ENCODE measurements around the gene SLC6A18.
"Not testable (repeated sequence)": the region's sequence is repeated elsewhere in the genome, so short reads cannot be mapped to it uniquely, and the experiment has no call there.

The SLC6A18 gene

GRCh38 chr5:1259806-1260480 lies 34.8 kb downstream of the SLC6A18 start:
- DNase-seq = no peak

DNA sequence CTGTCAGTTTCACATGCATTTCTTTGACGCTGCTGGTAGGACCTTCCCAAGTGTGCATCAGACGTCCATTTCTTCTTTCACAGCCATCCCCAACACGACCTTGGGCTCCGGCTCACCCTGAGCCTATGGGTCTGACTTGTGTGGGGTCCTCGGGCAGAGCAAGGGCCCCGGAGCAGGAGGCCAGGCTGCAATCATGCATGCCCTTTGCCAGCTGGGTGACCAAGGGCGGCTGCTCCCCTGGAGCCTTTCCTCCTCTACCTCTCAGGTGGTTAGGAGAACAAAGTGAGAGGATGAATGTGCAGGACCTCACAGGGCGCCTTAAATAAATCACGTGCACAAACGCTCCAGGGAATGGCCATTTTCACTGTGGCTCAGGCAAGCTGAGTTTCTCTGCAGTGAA lies 36.5 kb downstream of the SLC6A18 start:
- DNase-seq = no peak

GRCh38 chr5:1262381-1262780 lies 37.2 kb downstream of the SLC6A18 start:
- no peak for DNase-seq

- no peak for DNase-seq
Observed at GRCh38 chr5:1264211-1264610, 39.0 kb downstream of the SLC6A18 start.

GRCh38 chr5:1265026-1265425 lies 39.8 kb downstream of the SLC6A18 start:
- no peak for DNase-seq

DNA sequence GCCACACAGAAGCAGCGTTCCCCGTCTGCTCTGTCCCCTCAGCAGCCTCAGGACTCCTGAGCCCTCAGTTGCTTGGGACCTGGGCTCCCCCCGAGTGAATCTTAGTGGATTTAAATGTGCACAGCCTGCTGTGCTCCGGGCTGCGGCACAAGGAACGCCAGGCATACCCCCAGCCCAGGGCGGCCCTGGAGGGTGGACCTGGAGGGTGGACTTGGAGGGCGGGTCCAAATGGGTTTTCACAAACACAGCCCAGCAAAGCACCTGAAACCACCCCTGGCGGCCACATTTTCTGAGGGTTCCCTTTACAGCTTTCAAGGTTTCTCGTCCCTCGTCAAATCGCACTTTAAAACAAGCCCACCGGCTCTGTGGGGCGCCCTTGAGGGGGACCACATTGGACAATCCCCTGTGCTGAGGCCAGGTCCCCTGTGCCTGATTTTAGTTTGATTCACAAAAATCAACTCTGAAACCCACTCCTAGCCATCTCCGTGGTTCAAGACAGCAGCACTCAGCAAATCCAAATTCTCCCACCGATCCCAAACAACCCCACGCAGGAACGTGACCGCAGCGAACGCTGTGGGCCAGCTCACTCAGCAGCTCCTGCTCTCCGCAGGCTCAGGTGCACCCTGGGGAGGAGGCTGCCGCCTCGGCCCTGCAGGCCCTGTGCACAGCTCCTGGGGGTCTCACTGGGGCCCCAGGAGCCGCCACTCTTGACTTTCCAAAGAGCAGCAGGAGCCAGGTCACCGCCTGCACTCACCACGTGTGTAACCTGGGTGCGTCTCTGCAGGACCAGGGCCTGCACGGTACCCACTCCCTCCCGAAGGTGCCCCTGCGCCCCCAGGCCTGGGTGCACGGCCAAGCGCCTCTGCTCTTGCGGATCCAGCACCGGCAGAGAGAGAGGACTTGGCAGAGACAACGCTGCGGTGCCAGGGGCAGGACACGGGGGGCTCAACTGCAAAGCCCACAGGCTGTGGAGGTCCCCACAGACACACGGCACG lies 40.6 kb downstream of the SLC6A18 start:
- DNase-seq = no peak

DNA sequence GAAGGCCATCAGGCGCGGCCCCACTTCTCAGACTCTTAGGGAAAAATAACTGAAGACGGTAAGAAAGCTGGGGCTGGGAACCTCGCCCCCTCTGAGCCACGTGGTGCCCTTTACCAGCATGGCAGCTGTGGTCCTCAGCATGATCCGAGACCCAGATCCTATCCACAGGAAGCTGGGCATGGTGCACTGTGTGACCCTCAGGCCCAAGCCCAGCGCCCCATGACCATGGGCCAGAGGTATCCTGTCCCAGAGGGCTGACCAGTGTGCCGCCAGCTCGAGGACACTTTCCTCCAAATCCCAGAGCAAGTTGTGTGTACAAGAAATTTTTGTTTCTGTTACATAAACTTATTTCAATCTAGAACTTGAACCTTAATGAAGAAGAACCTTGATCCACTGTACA lies 41.6 kb downstream of the SLC6A18 start:
- DNase-seq = no peak

- DNase-seq = not testable (repeated sequence)
Observed at GRCh38 chr5:1267464-1267863, 42.3 kb downstream of the SLC6A18 start.

GRCh38 chr5:1268056-1268455 lies 42.9 kb downstream of the SLC6A18 start:
- no peak for DNase-seq

GRCh38 chr5:1268666-1269065 lies 43.5 kb downstream of the SLC6A18 start:
- peak; percentile 41 for DNase-seq

- DNase-seq = no peak
Observed at GRCh38 chr5:1270426-1270825, 45.2 kb downstream of the SLC6A18 start.

DNA sequence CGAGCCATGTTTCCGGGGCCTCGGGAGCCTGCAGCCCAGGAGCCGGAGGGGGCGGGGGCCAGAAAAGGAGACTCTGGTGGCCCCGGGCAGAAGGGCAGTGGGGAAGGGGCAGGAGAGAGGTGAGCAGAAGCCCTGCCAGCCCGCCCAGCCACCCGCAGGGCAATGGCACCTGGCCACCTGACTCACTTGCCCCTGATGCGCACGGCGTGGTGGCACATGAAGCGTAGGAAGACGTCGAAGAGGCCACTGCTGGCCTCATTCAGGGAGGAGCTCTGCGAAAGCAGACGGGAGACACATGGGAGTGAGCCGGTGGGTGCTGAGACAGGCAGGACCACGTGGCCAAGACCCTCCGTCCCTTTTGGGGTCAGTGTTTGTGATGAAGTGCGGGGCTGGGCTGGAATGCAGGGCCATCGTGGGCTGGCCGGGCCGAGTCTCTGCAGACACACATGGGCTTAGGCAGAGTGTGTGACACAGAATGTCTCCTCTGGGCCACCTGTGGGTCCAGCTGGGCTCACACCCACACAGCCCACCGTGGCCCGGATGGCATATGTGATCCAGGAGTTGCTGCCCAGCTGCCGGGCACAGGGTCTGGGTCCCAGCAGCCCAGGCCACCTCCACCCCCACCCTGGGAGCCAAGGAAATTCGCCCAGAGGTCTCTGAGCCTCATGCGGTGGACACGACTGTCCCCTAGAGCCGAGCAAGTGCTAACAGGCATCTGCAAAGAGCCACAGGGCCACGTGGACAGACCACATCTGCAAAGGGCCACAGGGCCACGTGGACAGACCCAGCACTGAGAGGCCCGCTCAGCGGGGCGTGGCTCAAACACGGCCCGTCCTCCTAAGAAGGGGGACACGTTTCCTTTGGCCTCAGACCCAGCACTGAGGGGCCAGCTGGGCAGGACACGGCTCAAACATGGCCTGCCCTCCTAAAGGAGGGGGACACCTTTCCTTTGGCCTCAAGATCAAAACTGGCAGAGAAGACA lies 46.0 kb downstream of the SLC6A18 start:
- no peak for DNase-seq

DNA sequence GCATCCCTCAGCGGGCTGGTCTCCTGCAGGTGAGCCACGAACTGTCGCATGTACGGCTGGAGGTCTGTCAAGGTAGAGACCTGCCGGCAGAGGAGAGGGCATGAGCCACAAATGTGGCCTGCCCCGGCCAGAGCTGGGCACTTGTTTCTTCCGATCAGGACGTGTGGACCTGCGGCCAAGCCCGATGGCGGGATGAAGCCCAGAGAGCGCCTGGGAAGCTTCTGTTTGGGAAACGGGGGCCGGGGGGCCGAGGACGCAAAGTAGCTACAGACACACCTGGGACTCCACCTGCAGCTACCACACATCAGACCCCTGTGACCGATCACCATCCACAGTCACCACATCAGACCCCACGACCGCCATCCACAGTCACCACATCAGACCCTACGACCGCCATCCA lies 47.0 kb downstream of the SLC6A18 start:
- no peak for DNase-seq

DNA sequence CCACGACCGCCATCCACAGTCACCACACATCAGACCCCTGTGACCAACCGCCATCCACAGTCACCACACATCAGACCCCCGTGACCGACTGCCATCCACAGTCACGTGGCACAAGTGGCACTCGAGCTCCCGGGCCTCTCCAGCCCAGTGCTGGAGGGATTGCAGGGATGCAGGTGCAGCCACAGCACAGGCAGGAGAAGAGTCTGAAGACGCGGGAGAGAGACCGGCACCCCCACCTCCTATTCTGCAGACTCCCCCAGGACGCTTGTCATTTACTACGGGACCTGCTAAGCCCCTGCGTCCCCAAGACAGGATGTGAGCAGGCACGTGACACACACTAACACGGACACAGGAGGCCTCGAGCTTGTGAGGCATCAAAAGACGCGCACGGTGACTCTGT lies 48.6 kb downstream of the SLC6A18 start:
- no peak for DNase-seq

- no peak for DNase-seq
Observed at GRCh38 chr5:1274471-1274870, 49.3 kb downstream of the SLC6A18 start.

DNA sequence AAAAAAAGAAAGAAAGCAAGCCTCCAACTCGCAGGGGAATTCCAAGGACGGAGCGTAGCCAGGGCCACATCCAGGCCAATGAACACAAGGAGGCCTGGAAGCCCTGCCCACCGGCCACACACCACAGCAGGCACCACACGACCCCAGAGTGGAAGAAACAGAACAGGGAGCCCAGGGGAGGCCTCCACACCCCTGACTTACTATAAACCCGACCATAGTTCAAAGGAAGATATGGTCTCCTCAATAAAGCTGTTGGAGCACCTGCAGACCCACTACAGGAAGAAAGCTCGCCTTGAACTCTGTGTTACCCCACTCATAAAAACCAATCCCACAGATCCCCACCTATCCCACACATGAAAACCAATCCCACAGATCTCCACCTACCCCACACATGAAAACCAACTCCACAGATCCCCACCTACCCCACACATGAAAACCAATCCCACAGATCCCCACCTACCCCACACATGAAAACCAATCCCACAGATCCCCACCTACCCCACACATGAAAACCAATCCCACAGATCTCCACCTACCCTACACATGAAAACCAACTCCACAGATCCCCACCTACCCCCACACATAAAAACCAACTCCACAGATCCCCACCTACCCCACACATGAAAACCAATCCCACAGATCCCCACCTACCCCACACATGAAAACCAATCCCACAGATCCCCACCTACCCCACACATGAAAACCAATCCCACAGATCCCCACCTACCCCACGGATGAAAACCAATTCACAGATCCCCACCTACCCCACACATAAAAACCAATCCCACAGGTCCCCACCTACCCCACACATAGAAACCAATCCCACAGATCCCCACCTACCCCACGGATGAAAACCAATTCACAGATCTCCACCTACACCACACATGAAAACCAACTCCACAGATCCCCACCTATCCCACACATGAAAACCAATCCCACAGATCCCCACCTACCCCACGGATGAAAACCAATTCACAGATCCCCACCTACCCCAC lies 50.5 kb downstream of the SLC6A18 start:
- not testable (repeated sequence) for DNase-seq

DNA sequence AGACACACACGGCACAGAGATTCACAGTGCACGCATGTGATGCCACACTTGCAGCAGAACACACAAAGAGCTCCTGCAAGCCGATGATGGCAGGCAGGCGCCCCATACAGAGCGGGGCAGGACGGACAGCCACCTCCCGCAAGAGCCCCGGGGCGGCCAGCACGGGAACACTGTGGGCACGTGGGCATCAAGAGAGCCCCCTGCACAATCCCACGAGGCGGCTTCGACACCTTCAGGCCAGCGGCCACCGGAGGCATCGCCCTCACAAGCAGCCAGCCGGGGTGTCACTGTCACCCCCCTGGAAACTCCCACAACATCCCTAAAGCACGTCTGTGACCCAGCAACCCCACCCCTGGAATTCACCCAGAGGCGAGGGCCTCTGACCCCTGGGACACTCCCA lies 51.7 kb downstream of the SLC6A18 start:
- no peak for DNase-seq

GRCh38 chr5:1277331-1277730 lies 52.1 kb downstream of the SLC6A18 start:
- no peak for DNase-seq

GRCh38 chr5:1277781-1278180 lies 52.6 kb downstream of the SLC6A18 start:
- no peak for DNase-seq

GRCh38 chr5:1278216-1278615 lies 53.0 kb downstream of the SLC6A18 start:
- DNase-seq = no peak

DNA sequence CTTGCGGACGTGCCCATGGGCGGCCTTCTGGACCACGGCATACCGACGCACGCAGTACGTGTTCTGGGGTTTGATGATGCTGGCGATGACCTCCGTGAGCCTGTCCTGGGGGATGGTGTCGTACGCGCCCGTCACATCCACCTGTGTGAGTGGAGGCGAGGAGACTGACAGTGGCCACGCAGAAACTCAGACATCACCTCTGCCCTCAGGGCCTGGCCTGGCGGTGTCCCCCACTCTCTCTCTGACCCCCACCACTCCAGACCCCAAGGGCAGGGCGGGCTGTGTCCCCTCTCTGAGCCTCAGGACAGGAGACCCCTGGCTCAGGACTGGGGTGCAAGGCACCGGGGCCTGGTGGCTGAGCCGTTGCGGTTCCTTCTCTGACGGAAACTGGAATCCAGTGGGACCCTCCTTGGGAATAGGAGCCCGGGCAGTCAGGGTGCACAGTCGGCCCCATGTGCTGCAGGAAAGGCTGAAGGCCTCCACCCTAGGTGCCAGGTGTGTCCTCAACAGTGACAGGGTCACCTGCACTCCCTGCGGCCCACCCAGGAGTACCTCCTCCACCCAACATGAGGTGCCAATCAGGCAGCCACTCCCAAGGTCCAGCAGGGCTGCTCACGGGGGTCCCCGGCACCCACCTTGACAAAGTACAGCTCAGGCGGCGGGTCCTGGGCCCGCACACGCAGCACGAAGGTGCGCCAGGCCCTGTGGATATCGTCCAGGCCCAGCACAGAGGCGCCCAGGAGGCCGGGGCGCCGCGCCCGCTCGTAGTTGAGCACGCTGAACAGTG lies 53.7 kb downstream of the SLC6A18 start:
- no peak for DNase-seq

All from stimulated activated CD4-positive, alpha-beta T cell treated with anti-CD3 and anti-CD28 coated beads, Interleukin-1b, Interleukin-23, amount 100 ng/mL, for 48 hours (primary cell).